Stimulated activated CD4-positive, alpha-beta T cell treated with anti-CD3 and anti-CD28 coated beads, Interleukin-2, amount 100 ng/mL, for 4 hours (primary cell): ENCODE data around the gene POU2AF1.

ENCODE experiments used
- DNase-seq: peaks from one replicate; pipeline ENCODE4 v3.0.0-alpha.2; 2020; ENCODE audit warnings: low read depth

Gene POU2AF1

GRCh38 chr11:111360150-111361043 lies 18.7 kb downstream of the POU2AF1 start:
- DNase-seq: no peak

GRCh38 chr11:111359223-111360149 lies 19.6 kb downstream of the POU2AF1 start:
- no peak for DNase-seq

- no peak for DNase-seq
Observed at GRCh38 chr11:111358038-111359001, 20.8 kb downstream of the POU2AF1 start.

GRCh38 chr11:111357150-111358037 lies 21.7 kb downstream of the POU2AF1 start:
- DNase-seq: no peak

- no peak for DNase-seq
Observed at GRCh38 chr11:111356660-111357048, 22.4 kb downstream of the POU2AF1 start.

GRCh38 chr11:111355956-111356659 lies 23.0 kb downstream of the POU2AF1 start:
- DNase-seq: no peak

GRCh38 chr11:111355101-111355500 lies 24.0 kb downstream of the POU2AF1 start:
- DNase-seq: no peak

GRCh38 chr11:111354601-111354891 lies 24.5 kb downstream of the POU2AF1 start:
- DNase-seq: no peak

GRCh38 chr11:111353776-111354600 lies 25.1 kb downstream of the POU2AF1 start:
- DNase-seq: no peak

- no peak for DNase-seq
Observed at GRCh38 chr11:111352935-111353710, 26.0 kb downstream of the POU2AF1 start.

- DNase-seq: no peak
Observed at GRCh38 chr11:111352231-111352746, 26.8 kb downstream of the POU2AF1 start.

- no peak for DNase-seq
Observed at GRCh38 chr11:111351374-111352055, 27.6 kb downstream of the POU2AF1 start.

- no peak for DNase-seq
Observed at GRCh38 chr11:111350811-111351210, 28.3 kb downstream of the POU2AF1 start.

- no peak for DNase-seq
Observed at GRCh38 chr11:111349191-111349695, 29.8 kb downstream of the POU2AF1 start.

- DNase-seq: no peak
Observed at GRCh38 chr11:111348147-111348546, 30.9 kb downstream of the POU2AF1 start.

- no peak for DNase-seq
Observed at GRCh38 chr11:111347723-111348115, 31.4 kb downstream of the POU2AF1 start.

- no peak for DNase-seq
Observed at GRCh38 chr11:111347002-111347722, 31.9 kb downstream of the POU2AF1 start.
